ENCODE measurements around the gene DKK2.
"Not testable (repeated sequence)": the region's sequence is repeated elsewhere in the genome, so short reads cannot be mapped to it uniquely, and the experiment has no call there.

DKK2 gene

GRCh38 chr4:106909486-106910188, 126.5 kb downstream of the DKK2 start:
- Histone ChIP-seq H3K9ac (ENCODE audit: low read depth, low read length) (no peak overlapping the region), H3K9me3 (ENCODE audit: control insufficient read depth, insufficient read depth, low read length) (no peaks in the 10 kb centered on the region), H3K4me1 (ENCODE audit: insufficient read depth, low read length) (no peaks in the 10 kb centered on the region), H3K36me3 (ENCODE audit: insufficient read depth, low read length) (no peaks in the 10 kb centered on the region)

GRCh38 chr4:106908049-106908448, 128.1 kb downstream of the DKK2 start:
- H3K36me3 ChIP-seq (ENCODE audit: insufficient read depth, low read length); H3K9ac ChIP-seq (ENCODE audit: low read depth, low read length); H3K9me3 ChIP-seq (ENCODE audit: control insufficient read depth, insufficient read depth, low read length); H3K4me1 ChIP-seq (ENCODE audit: insufficient read depth, low read length): not testable (repeated sequence)

- Histone ChIP-seq H3K9me3 (ENCODE audit: control insufficient read depth, insufficient read depth, low read length) (no peaks in the 10 kb centered on the region), H3K4me1 (ENCODE audit: insufficient read depth, low read length) (no peaks in the 10 kb centered on the region), H3K9ac (ENCODE audit: low read depth, low read length) (no peak overlapping the region), H3K36me3 (ENCODE audit: insufficient read depth, low read length) (no peaks in the 10 kb centered on the region)
Measured at GRCh38 chr4:106907216-106907615, 128.9 kb downstream of the DKK2 start.

- H3K4me1 ChIP-seq (ENCODE audit: insufficient read depth, low read length), result no peaks in the 10 kb centered on the region
- H3K36me3 ChIP-seq (ENCODE audit: insufficient read depth, low read length), result no peaks in the 10 kb centered on the region
- no peak overlapping the region for H3K9ac ChIP-seq (ENCODE audit: low read depth, low read length)
- H3K9me3 ChIP-seq (ENCODE audit: control insufficient read depth, insufficient read depth, low read length), result no peaks in the 10 kb centered on the region
Measured at GRCh38 chr4:106906728-106907127, 129.4 kb downstream of the DKK2 start.

GRCh38 chr4:106898621-106899230, 137.4 kb downstream of the DKK2 start:
- Histone ChIP-seq H3K9ac (ENCODE audit: low read depth, low read length) (no peak overlapping the region), H3K9me3 (ENCODE audit: control insufficient read depth, insufficient read depth, low read length) (no peaks in the 10 kb centered on the region), H3K4me1 (ENCODE audit: insufficient read depth, low read length) (no peaks in the 10 kb centered on the region), H3K36me3 (ENCODE audit: insufficient read depth, low read length) (no peaks in the 10 kb centered on the region)

GRCh38 chr4:106893903-106894302, 142.2 kb downstream of the DKK2 start:
- Histone ChIP-seq H3K9me3 (ENCODE audit: control insufficient read depth, insufficient read depth, low read length) (no peaks in the 10 kb centered on the region), H3K4me1 (ENCODE audit: insufficient read depth, low read length) (no peaks in the 10 kb centered on the region), H3K36me3 (ENCODE audit: insufficient read depth, low read length) (no peaks in the 10 kb centered on the region), H3K9ac (ENCODE audit: low read depth, low read length) (no peak overlapping the region)

GRCh38 chr4:106893395-106893881, 142.7 kb downstream of the DKK2 start:
- no peak overlapping the region for H3K9ac ChIP-seq (ENCODE audit: low read depth, low read length)
- H3K4me1 ChIP-seq (ENCODE audit: insufficient read depth, low read length), result no peaks in the 10 kb centered on the region
- no peaks in the 10 kb centered on the region for H3K36me3 ChIP-seq (ENCODE audit: insufficient read depth, low read length)
- no peaks in the 10 kb centered on the region for H3K9me3 ChIP-seq (ENCODE audit: control insufficient read depth, insufficient read depth, low read length)

- Histone ChIP-seq H3K4me1 (ENCODE audit: insufficient read depth, low read length) (no peaks in the 10 kb centered on the region), H3K9ac (ENCODE audit: low read depth, low read length) (no peak overlapping the region), H3K36me3 (ENCODE audit: insufficient read depth, low read length) (no peaks in the 10 kb centered on the region), H3K9me3 (ENCODE audit: control insufficient read depth, insufficient read depth, low read length) (no peaks in the 10 kb centered on the region)
Measured at GRCh38 chr4:106892786-106893185, 143.3 kb downstream of the DKK2 start.

- Histone ChIP-seq H3K4me1 (ENCODE audit: insufficient read depth, low read length) (no peaks in the 10 kb centered on the region), H3K36me3 (ENCODE audit: insufficient read depth, low read length) (no peaks in the 10 kb centered on the region), H3K9me3 (ENCODE audit: control insufficient read depth, insufficient read depth, low read length) (no peaks in the 10 kb centered on the region), H3K9ac (ENCODE audit: low read depth, low read length) (no peak overlapping the region)
Measured at GRCh38 chr4:106875340-106875739, 160.8 kb downstream of the DKK2 start.

Data from ES-I3 (cell line).